ENCODE results near the gene NBAS. TPM values are rescaled to one million over a fixed set of nuclear protein-coding genes. Genes with fewer than 3 reads are reported as not detected.

The NBAS gene
- total and polyA plus RNA-seq, 2 donors (not counting 3 experiments of a cell fraction or from before 2014, with no cell fraction given) = 29.4 to 43.0 TPM

GRCh38 chr2:15377202-15377601 is 183.9 kb downstream of the NBAS start:
- Histone ChIP-seq H3K27ac (ENCODE audit: insufficient read depth, low read depth, low read length) (no peak overlapping the region), H4K20me1 (replicated peaks; ENCODE audit: control insufficient read depth, extremely low read depth, insufficient read depth, low read length) (no peaks in the 10 kb centered on the region), H3K9me1 (replicated peaks; ENCODE audit: control insufficient read depth, extremely low read depth, insufficient read depth, low read length) (no peaks in the 10 kb centered on the region), H3K27me3 (ENCODE audit: control insufficient read depth in 2 of 2, insufficient read depth in 2 of 2, low read length in 2 of 2) (no peaks in the 10 kb centered on the region), H3K4me2 (ENCODE audit: insufficient read depth, low read length) (no peak overlapping the region), H3K4me3 (replicated peaks in 1 of 3; ENCODE audit: insufficient read depth in 1 of 3, low read depth in 1 of 3, low read length in 3 of 3) (no peak overlapping the region), H3K4me1 (ENCODE audit: control insufficient read depth, extremely low read depth, insufficient read depth, low read length) (no peaks in the 10 kb centered on the region), H3K79me2 (ENCODE audit: control insufficient read depth, insufficient read depth, low read length) (no peaks in the 10 kb centered on the region), H3K9me3 (replicated peaks; ENCODE audit: control insufficient read depth, insufficient read depth, low read length) (no peaks in the 10 kb centered on the region), H3K9ac (replicated peaks; ENCODE audit: extremely low read depth, insufficient read depth, low read length) (no peak overlapping the region), H2AFZ (ENCODE audit: low read depth, low read length) (no peak overlapping the region), H3K36me3 (ENCODE audit: control insufficient read depth in 2 of 2, extremely low read depth in 1 of 2, insufficient read depth in 2 of 2, low read length in 2 of 2) (peaks cover 2 to 6% of the 10 kb centered on the region in 2 experiments)
- TF ChIP-seq CTCF (IDR thresholded peaks at IDR 0.05; ENCODE audit: extremely low read depth in 1 of 2, insufficient read depth in 1 of 2, low read depth in 1 of 2, low read length in 2 of 2) = no peak
- TF ChIP-seq MYC (IDR thresholded peaks at IDR 0.05; ENCODE audit: low read depth, low read length) = no peak
- TF ChIP-seq POLR2AphosphoS5 (IDR thresholded peaks at IDR 0.05; ENCODE audit: insufficient read depth, low read depth, low read length) = no peak
- TF ChIP-seq EZH2 (IDR thresholded peaks at IDR 0.05; ENCODE audit: borderline replicate concordance, low read depth, low read length, severe bottlenecking) = no peak
- TF ChIP-seq GATA2 (IDR thresholded peaks at IDR 0.05; ENCODE audit: insufficient read depth, insufficient read length, low read depth, low read length) = no peak
- no peak for TF ChIP-seq JUN (IDR thresholded peaks at IDR 0.05; ENCODE audit: borderline replicate concordance, insufficient read depth, insufficient read length, low read depth)
- TF ChIP-seq POLR2A (IDR thresholded peaks at IDR 0.05; ENCODE audit: low read depth, low read length) = no peak
- TF ChIP-seq FOS (IDR thresholded peaks at IDR 0.05; ENCODE audit: borderline replicate concordance, insufficient read depth, low read length) = no peak
- no peak for TF ChIP-seq MAX (IDR thresholded peaks at IDR 0.05; ENCODE audit: insufficient read depth, insufficient read length)
- CTCF ChIA-PET = no interaction called here
- intact Hi-C loops (cut with micrococcal nuclease) (no loop called here), dilution Hi-C loops (cut with MboI; ENCODE audit: extremely low pct_ligation_motif_present, low sequenced_read_pairs) (no loop called here)
- BruUV-seq (replicated peaks) = no TSS peak
- POLR2A ChIA-PET = no interaction called here
- FAIRE-seq (no peak), DNase-seq (ENCODE audit: low read depth, low spot score) (no peak)

All from endothelial cell of umbilical vein (primary cell).